Measurements from ENCODE around the gene TBC1D16. TPM values are rescaled to one million over a fixed set of nuclear protein-coding genes. Genes with fewer than 3 reads are reported as not detected.
"Not testable (repeated sequence)": the region's sequence is repeated elsewhere in the genome, so short reads cannot be mapped to it uniquely, and the experiment has no call there.

Gene TBC1D16
- total and polyA plus RNA-seq, 5 donors = 9.9 to 27.8 (median 21.0) TPM

GRCh38 chr17:80051681-80052080, 16.0 kb upstream of the TBC1D16 start:
- Histone ChIP-seq H3K27ac (ENCODE audit: low read length) (no peak overlapping the region), H3K4me1 (ENCODE audit: control insufficient read depth, insufficient read depth, low read length) (no peaks in the 10 kb centered on the region), H3K4me3 (ENCODE audit: low read length) (no peak overlapping the region), H3K27me3 (ENCODE audit: control insufficient read depth, insufficient read depth) (no peaks in the 10 kb centered on the region), H3K9me3 (ENCODE audit: control insufficient read depth, low read length) (no peaks in the 10 kb centered on the region)
- DNase-seq = no peak
- intact Hi-C loops (cut with DNase I) = no loop called here
- WGBS = 94% methylated on average over 11 of the region's 11 CpGs
- peak in 1 of 2 donors; percentile 11 for ATAC-seq

- intact Hi-C loops (cut with DNase I) = no loop called here
- no peaks in the 10 kb centered on the region for H3K9me3 ChIP-seq (ENCODE audit: control insufficient read depth, low read length)
Observed at GRCh38 chr17:80050706-80051105, 15.0 kb upstream of the TBC1D16 start.

GRCh38 chr17:80049986-80050385, 14.3 kb upstream of the TBC1D16 start:
- no peak for ATAC-seq
- intact Hi-C loops (cut with DNase I) = no loop called here
- Histone ChIP-seq H3K9me3 (ENCODE audit: control insufficient read depth, low read length) (no peaks in the 10 kb centered on the region), H3K4me3 (ENCODE audit: low read length) (no peak overlapping the region), H3K27me3 (ENCODE audit: control insufficient read depth, insufficient read depth) (no peaks in the 10 kb centered on the region), H3K27ac (ENCODE audit: low read length) (no peak overlapping the region), H3K4me1 (ENCODE audit: control insufficient read depth, insufficient read depth, low read length) (no peaks in the 10 kb centered on the region)
- no peak for DNase-seq
- WGBS = 94% methylated on average over 21 of the region's 21 CpGs

More at GRCh38 chr17:80050706-80051105, 15.0 kb upstream of the TBC1D16 start:
- ATAC-seq = no peak
- no peaks in the 10 kb centered on the region for H3K27me3 ChIP-seq (ENCODE audit: control insufficient read depth, insufficient read depth)
- WGBS = 87% methylated on average over 16 of the region's 16 CpGs
- no peaks in the 10 kb centered on the region for H3K4me1 ChIP-seq (ENCODE audit: control insufficient read depth, insufficient read depth, low read length)
- no peak overlapping the region for H3K4me3 ChIP-seq (ENCODE audit: low read length)
- H3K27ac ChIP-seq (ENCODE audit: low read length) = no peak overlapping the region
- no peak for DNase-seq

GRCh38 chr17:80047176-80047575, 11.5 kb upstream of the TBC1D16 start:
- no peaks in the 10 kb centered on the region for H3K9me3 ChIP-seq (ENCODE audit: control insufficient read depth, low read length)
- no peak overlapping the region for H3K4me3 ChIP-seq (ENCODE audit: low read length)
- intact Hi-C loops (cut with DNase I) = no loop called here
- H3K27ac ChIP-seq (ENCODE audit: low read length) = no peak overlapping the region
- 92% methylated on average over 11 of the region's 11 CpGs for WGBS
- DNase-seq = peak in 1 of 3 donors; percentile 26
- H3K4me1 ChIP-seq (ENCODE audit: control insufficient read depth, insufficient read depth, low read length) = no peaks in the 10 kb centered on the region
- no peaks in the 10 kb centered on the region for H3K27me3 ChIP-seq (ENCODE audit: control insufficient read depth, insufficient read depth)
- no peak for ATAC-seq

- H3K4me3 ChIP-seq (ENCODE audit: low read length); intact Hi-C loops (cut with DNase I); ATAC-seq; H3K4me1 ChIP-seq (ENCODE audit: control insufficient read depth, insufficient read depth, low read length); H3K27ac ChIP-seq (ENCODE audit: low read length); H3K27me3 ChIP-seq (ENCODE audit: control insufficient read depth, insufficient read depth); H3K9me3 ChIP-seq (ENCODE audit: control insufficient read depth, low read length): not testable (repeated sequence)
- 97% methylated on average over 10 of the region's 10 CpGs for WGBS
- peak in 1 of 3 donors; percentile 18 for DNase-seq
Observed at GRCh38 chr17:80046709-80047108, 11.0 kb upstream of the TBC1D16 start.

- H3K27me3 ChIP-seq (ENCODE audit: control insufficient read depth, insufficient read depth) = no peaks in the 10 kb centered on the region
- H3K4me3 ChIP-seq (ENCODE audit: low read length) = no peak overlapping the region
- no peak overlapping the region for H3K27ac ChIP-seq (ENCODE audit: low read length)
- ATAC-seq (no peak), DNase-seq (no peak)
- no peaks in the 10 kb centered on the region for H3K9me3 ChIP-seq (ENCODE audit: control insufficient read depth, low read length)
- H3K4me1 ChIP-seq (ENCODE audit: control insufficient read depth, insufficient read depth, low read length) = no peaks in the 10 kb centered on the region
- WGBS = 69% methylated on average over 4 of the region's 4 CpGs
- intact Hi-C loops (cut with DNase I) = no loop called here
Observed at GRCh38 chr17:80045703-80046102, 10.0 kb upstream of the TBC1D16 start.

GRCh38 chr17:80043963-80044362, 8.3 kb upstream of the TBC1D16 start:
- Histone ChIP-seq H3K4me3 (ENCODE audit: low read length) (no peak overlapping the region), H3K4me1 (ENCODE audit: control insufficient read depth, insufficient read depth, low read length) (no peaks in the 10 kb centered on the region)

GRCh38 chr17:80036715-80037477, 1.2 kb upstream of the TBC1D16 start:
- no peaks in the 10 kb centered on the region for H3K27me3 ChIP-seq (ENCODE audit: control insufficient read depth, insufficient read depth)
- H3K4me1 ChIP-seq (ENCODE audit: control insufficient read depth, insufficient read depth, low read length) = peaks cover 2% of the 10 kb centered on the region
- peak; percentile 17 to 51 for ATAC-seq
- peak overlapping the region; percentile 1 for H3K27ac ChIP-seq (ENCODE audit: low read length)
- WGBS = 1% methylated on average over 52 of the region's 52 CpGs
- peak in 1 of 3 donors; percentile 75 for DNase-seq
- no peaks in the 10 kb centered on the region for H3K9me3 ChIP-seq (ENCODE audit: control insufficient read depth, low read length)
- H3K4me3 ChIP-seq (ENCODE audit: low read length) = peak overlapping the region; percentile 99
- intact Hi-C loops (cut with DNase I) = no loop called here

More at GRCh38 chr17:80043963-80044362, 8.3 kb upstream of the TBC1D16 start:
- DNase-seq = no peak
- intact Hi-C loops (cut with DNase I) = no loop called here
- no peak for ATAC-seq
- Histone ChIP-seq H3K9me3 (ENCODE audit: control insufficient read depth, low read length) (no peaks in the 10 kb centered on the region), H3K27ac (ENCODE audit: low read length) (no peak overlapping the region), H3K27me3 (ENCODE audit: control insufficient read depth, insufficient read depth) (no peaks in the 10 kb centered on the region)
- 92% methylated on average over 6 of the region's 6 CpGs for WGBS

GRCh38 chr17:80035937-80036714, 454 bp upstream of the TBC1D16 start, which contains the start of gene CCDC40:
CCDC40 (plus strand) TSS chr17:80036642; CDS start chr17:80036663, 21 bp downstream.
- under 1% methylated on average over 89 of the region's 89 CpGs for WGBS
- DNase-seq (peak; percentile 89 to 96 (median 95)), ATAC-seq (peak; percentile 97 to 98)
- H3K27me3 ChIP-seq (ENCODE audit: control insufficient read depth, insufficient read depth) = no peaks in the 10 kb centered on the region
- no peaks in the 10 kb centered on the region for H3K9me3 ChIP-seq (ENCODE audit: control insufficient read depth, low read length)
- H3K27ac ChIP-seq (ENCODE audit: low read length) = peak within 1 kb of the TSS; percentile 92
- peaks cover 2% of the 10 kb centered on the region for H3K4me1 ChIP-seq (ENCODE audit: control insufficient read depth, insufficient read depth, low read length)
- peak within 1 kb of the TSS; percentile 99 for H3K4me3 ChIP-seq (ENCODE audit: low read length)
- intact Hi-C loops (cut with DNase I) = no loop called here

- peak in 2 of 3 donors; percentile 70 to 73 for DNase-seq
Observed at GRCh38 chr17:80034791-80035686, 633 bp downstream of the TBC1D16 start.

More at GRCh38 chr17:80034791-80035686, 633 bp downstream of the TBC1D16 start:
- Histone ChIP-seq H3K9me3 (ENCODE audit: control insufficient read depth, low read length) (no peaks in the 10 kb centered on the region), H3K27me3 (ENCODE audit: control insufficient read depth, insufficient read depth) (no peaks in the 10 kb centered on the region), H3K4me1 (ENCODE audit: control insufficient read depth, insufficient read depth, low read length) (peaks cover 4% of the 10 kb centered on the region), H3K27ac (ENCODE audit: low read length) (peak overlapping the region; percentile 83), H3K4me3 (ENCODE audit: low read length) (peak overlapping the region; percentile 99)
- ATAC-seq = no peak
- intact Hi-C loops (cut with DNase I) = no loop called here
- WGBS = 3% methylated on average over 55 of the region's 55 CpGs
